Fibroblast of lung (primary cell): ENCODE results near the gene ATAD3B. TPM values are rescaled to one million over a fixed set of nuclear protein-coding genes. Genes with fewer than 3 reads are reported as not detected.
"Not testable (repeated sequence)": the region's sequence is repeated elsewhere in the genome, so short reads cannot be mapped to it uniquely, and the experiment has no call there.

Source experiments
- DNase-seq, 2 donors: peaks; one replicate each; pipeline versions ENCODE4 v3.0.0 to v3.0.0-alpha.2; 2010; ENCODE audit warnings: low read depth in 2 of 2
- H2AFZ ChIP-seq: 2 replicates; pipeline ENCODE4 v1.5.1; 2012; ENCODE audit warnings: low read length, control low read depth, inconsistent platforms
- H3K27ac ChIP-seq: 2 replicates; pipeline ENCODE4 v1.5.1; 2011; ENCODE audit warnings: low read length, control low read depth; ENCODE audit not compliant: insufficient read depth
- H3K27me3 ChIP-seq: 2 replicates; pipeline ENCODE4 v1.5.1; 2011; ENCODE audit warnings: mild to moderate bottlenecking, low read length; ENCODE audit not compliant: control insufficient read depth, insufficient read depth
- H3K36me3 ChIP-seq: 2 replicates; pipeline ENCODE4 v1.5.1; 2011; ENCODE audit warnings: low read length; ENCODE audit not compliant: control insufficient read depth, insufficient read depth
- H3K4me1 ChIP-seq: 2 replicates; pipeline ENCODE4 v1.5.1; 2011; ENCODE audit warnings: low read length; ENCODE audit not compliant: control insufficient read depth, insufficient read depth; ENCODE audit errors: extremely low read depth
- H3K4me2 ChIP-seq: 2 replicates; pipeline ENCODE4 v1.5.1; 2011; ENCODE audit warnings: low read length, control low read depth; ENCODE audit not compliant: insufficient read depth; ENCODE audit errors: extremely low read depth
- H3K4me3 ChIP-seq, 4 experiments: fragments of 200-600 bp in 1 of 4; sonication (generic) in 1 of 4; replicated peaks in 1 of 4; 2 replicates each; pipeline ENCODE4 v1.5.1; 2011 to 2016; ENCODE audit warnings: low read length in 4 of 4, low read depth in 3 of 4, mild to moderate bottlenecking in 3 of 4, control low read depth in 2 of 4, inconsistent platforms in 1 of 4, mixed read lengths in 1 of 4; ENCODE audit not compliant: insufficient read depth in 1 of 4; ENCODE audit errors: control extremely low read depth in 1 of 4
- H3K79me2 ChIP-seq: 2 replicates; pipeline ENCODE4 v1.5.1; 2012; ENCODE audit warnings: mild to moderate bottlenecking, low read length, inconsistent platforms; ENCODE audit not compliant: control insufficient read depth, insufficient read depth
- H3K9ac ChIP-seq: 2 replicates; pipeline ENCODE4 v1.5.1; 2011; ENCODE audit warnings: mild to moderate bottlenecking, low read length, control low read depth; ENCODE audit not compliant: insufficient read depth
- H3K9me3 ChIP-seq: 2 replicates; pipeline ENCODE4 v1.5.1; 2012; ENCODE audit warnings: low read depth, low read length; ENCODE audit not compliant: control insufficient read depth, insufficient read depth
- H4K20me1 ChIP-seq: 2 replicates; pipeline ENCODE4 v1.5.1; 2011; ENCODE audit warnings: low read length; ENCODE audit not compliant: control insufficient read depth, insufficient read depth; ENCODE audit errors: extremely low read depth
- polyA plus RNA-seq, 2 donors: library from polyadenylated mRNA; depleted of rRNA in 1 of 2; stranded (reverse) in 1 of 2; unstranded in 1 of 2; fragments of >200 nt; gene quantifications; 2 replicates each; pipeline ENCODE4 v1.2.1, GENCODE V29; 2011 to 2012; ENCODE audit warnings: missing spikeins in 1 of 2
- total RNA-seq: library from RNA; depleted of rRNA; stranded (reverse); fragments of >200 nt; gene quantifications from 2 replicates; pipeline ENCODE4 v1.2.1, GENCODE V29; 2014

ATAD3B gene
- total and polyA plus RNA-seq, 2 donors (not counting 1 experiment from before 2014, with no cell fraction given) = 7.0 to 15.0 TPM

- H3K27ac ChIP-seq, DNase-seq, H3K9ac ChIP-seq: not testable (repeated sequence)
Measured at GRCh38 chr1:1523226-1523625, 51.7 kb downstream of the ATAD3B start.

GRCh38 chr1:1523651-1524050 is 52.1 kb downstream of the ATAD3B start:
- peaks cover 11% of the 10 kb centered on the region for H3K36me3 ChIP-seq
- H3K4me1 ChIP-seq, H3K27me3 ChIP-seq, H3K4me2 ChIP-seq, H3K79me2 ChIP-seq, H3K9ac ChIP-seq, DNase-seq, H2AFZ ChIP-seq, H3K27ac ChIP-seq, H3K9me3 ChIP-seq, H4K20me1 ChIP-seq, H3K4me3 ChIP-seq: not testable (repeated sequence)

More at GRCh38 chr1:1523226-1523625, 51.7 kb downstream of the ATAD3B start:
- not testable (repeated sequence) for H3K4me2 ChIP-seq, H3K9me3 ChIP-seq, H2AFZ ChIP-seq, H3K27me3 ChIP-seq, H3K4me1 ChIP-seq, H4K20me1 ChIP-seq, H3K79me2 ChIP-seq, H3K4me3 ChIP-seq
- H3K36me3 ChIP-seq = peaks cover 13% of the 10 kb centered on the region

DNA sequence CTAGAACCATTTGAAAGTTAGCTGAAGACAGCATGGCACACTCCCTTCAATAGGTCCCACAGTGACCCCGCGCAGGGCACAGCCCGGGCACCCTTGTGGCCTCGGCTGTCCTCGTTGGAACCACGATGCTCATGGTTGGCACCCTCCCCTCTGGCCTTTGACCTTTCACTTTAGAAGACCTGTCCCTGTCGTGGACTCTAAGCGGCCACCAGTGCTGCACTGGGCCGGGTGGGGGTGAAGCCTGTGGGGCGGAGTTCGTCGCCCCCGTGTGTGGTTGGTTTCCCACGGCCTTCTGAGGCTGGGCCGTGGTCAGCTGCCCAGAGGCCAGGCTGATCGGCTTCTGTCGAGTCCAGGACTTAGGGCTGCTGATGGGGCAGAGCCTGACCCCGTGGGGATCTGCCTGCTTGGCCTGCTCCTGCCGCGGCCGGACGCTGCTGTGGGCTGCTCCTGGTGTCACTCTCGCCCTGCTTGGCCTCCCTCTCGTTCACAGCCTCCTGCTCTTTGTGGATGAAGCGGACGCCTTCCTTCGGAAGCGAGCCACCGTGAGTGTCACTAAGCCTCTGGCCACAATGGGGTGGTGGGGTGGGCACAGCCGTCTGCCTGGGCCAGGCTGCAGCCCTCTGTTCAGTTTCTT is 53.3 kb downstream of the ATAD3B start:
- not testable (repeated sequence) for H3K79me2 ChIP-seq, H3K27me3 ChIP-seq, H4K20me1 ChIP-seq, H3K4me2 ChIP-seq, H3K4me1 ChIP-seq, DNase-seq, H2AFZ ChIP-seq, H3K9ac ChIP-seq, H3K4me3 ChIP-seq, H3K27ac ChIP-seq, H3K9me3 ChIP-seq
- peaks cover 14% of the 10 kb centered on the region for H3K36me3 ChIP-seq

GRCh38 chr1:1526476-1526875 is 54.9 kb downstream of the ATAD3B start:
- not testable (repeated sequence) for H3K36me3 ChIP-seq, H3K27ac ChIP-seq, H3K4me3 ChIP-seq, DNase-seq, H3K9me3 ChIP-seq, H4K20me1 ChIP-seq, H3K9ac ChIP-seq, H3K79me2 ChIP-seq, H3K4me2 ChIP-seq, H2AFZ ChIP-seq, H3K27me3 ChIP-seq, H3K4me1 ChIP-seq
